K562 (cell line): ENCODE data around the gene MTARC2. TPM values are rescaled to one million over a fixed set of nuclear protein-coding genes. Genes with fewer than 3 reads are reported as not detected.
A peak's percentile ranks its signal among the peaks of the same experiment; 100 is the strongest.

Experiments used
- AFF1 ChIP-seq, 2 experiments: fragments of 450-650 bp; IDR thresholded peaks; 2 replicates each; pipeline ENCODE4 v1.6.1; 2018; ENCODE audit warnings: mild to moderate bottlenecking in 2 of 2, low read depth in 1 of 2; ENCODE audit not compliant: partially characterized antibody in 2 of 2
- BRF2 ChIP-seq: IDR thresholded peaks from 3 replicates; pipeline ENCODE4 v1.6.1; 2011; ENCODE audit warnings: borderline replicate concordance, mild to moderate bottlenecking; ENCODE audit not compliant: insufficient read length, insufficient read depth
- DEAF1 ChIP-seq: fragments of 450-650 bp; formaldehyde crosslinking; IDR thresholded peaks from 2 replicates; pipeline ENCODE4 v1.4.0; 2020; ENCODE audit warnings: mild to moderate bottlenecking, moderate library complexity
- FOSL1 ChIP-seq: fragments of 200-800 bp; sonication (Bioruptor generic); conservative IDR thresholded peaks from 2 replicates; pipeline ENCODE4 v1.6.1; 2016; ENCODE audit warnings: missing genetic modification characterization, missing compliant biosample characterization
- GABPA ChIP-seq: fragments of 200-800 bp; sonication (Bioruptor generic); conservative IDR thresholded peaks from 2 replicates; pipeline ENCODE4 v1.6.1; 2016; ENCODE audit warnings: low read depth, missing genetic modification characterization, missing compliant biosample characterization
- KDM1A ChIP-seq, 2 experiments: fragments of 450-650 bp; IDR thresholded peaks; 2 replicates each; pipeline ENCODE4 v1.6.1; 2016; ENCODE audit warnings: mild to moderate bottlenecking in 2 of 2
- L3MBTL2 ChIP-seq: fragments of 450-650 bp; IDR thresholded peaks from 2 replicates; pipeline ENCODE4 v1.6.1; 2016; ENCODE audit warnings: mild to moderate bottlenecking, moderate library complexity
- MAX ChIP-seq: sonication (generic); formaldehyde crosslinking; IDR thresholded peaks from 2 replicates; pipeline ENCODE4 v1.9.0; 2022; ENCODE audit warnings: mild to moderate bottlenecking, missing genetic modification reagents
- RB1 ChIP-seq: fragments of 450-650 bp; IDR thresholded peaks from 2 replicates; pipeline ENCODE4 v1.6.1; 2017; ENCODE audit warnings: low read depth, mild to moderate bottlenecking
- SAFB ChIP-seq: fragments of 200-400 bp; formaldehyde crosslinking; IDR thresholded peaks from 2 replicates; pipeline ENCODE4 v1.6.1; 2017; ENCODE audit warnings: low read depth, low read length, borderline replicate concordance
- SMARCE1 ChIP-seq: fragments of 450-650 bp; IDR thresholded peaks from 2 replicates; pipeline ENCODE4 v1.7.1; 2016; ENCODE audit warnings: mild to moderate bottlenecking
- TBL1XR1 ChIP-seq, 2 experiments: IDR thresholded peaks; 2 replicates each; pipeline ENCODE4 v1.6.1; 2012; ENCODE audit warnings: improper control_type of control experiment in 2 of 2, low read length in 2 of 2, mild to moderate bottlenecking in 1 of 2
- ZBTB2 ChIP-seq: fragments of 450-650 bp; IDR thresholded peaks from 2 replicates; pipeline ENCODE4 v1.6.1; 2016; ENCODE audit warnings: antibody characterized with exemption
- ZNF24 ChIP-seq: fragments of 450-650 bp; IDR thresholded peaks from 2 replicates; pipeline ENCODE4 v1.6.1; 2016
- ZNF253 ChIP-seq: fragments of 250-450 bp; sonication (Bioruptor Pico); conservative IDR thresholded peaks from 2 replicates; pipeline ENCODE4 v1.6.1; 2021; ENCODE audit warnings: mild to moderate bottlenecking
- ZNF354B ChIP-seq: fragments of 250-450 bp; sonication (Bioruptor Pico); IDR thresholded peaks from 2 replicates; pipeline ENCODE4 v1.4.0; 2020
- ZNF740 ChIP-seq, 3 experiments: fragments of 200-800 bp in 1 of 3; sonication (Bioruptor generic) in 1 of 3; sonication (generic) in 1 of 3; formaldehyde crosslinking in 1 of 3; IDR thresholded peaks; 2 replicates each; pipeline versions ENCODE4 v1.6.1 to v1.8.0; 2016 to 2022; ENCODE audit warnings: mild to moderate bottlenecking in 2 of 3, missing compliant biosample characterization in 2 of 3, missing genetic modification characterization in 2 of 3, missing genetic modification reagents in 1 of 3
- ZNF79 ChIP-seq: fragments of 250-450 bp; sonication (Bioruptor Pico); IDR thresholded peaks from 2 replicates; pipeline ENCODE4 v1.4.0; 2020; ENCODE audit warnings: low read depth, mild to moderate bottlenecking, moderate library complexity
- ZNF830 ChIP-seq: fragments of 250-450 bp; sonication (Bioruptor Pico); IDR thresholded peaks from 2 replicates; pipeline ENCODE4 v1.5.0; 2021; ENCODE audit warnings: mild to moderate bottlenecking
- polyA plus RNA-seq, 8 experiments: library from polyadenylated mRNA; depleted of rRNA in 4 of 8; stranded (reverse) in 5 of 8; unstranded in 3 of 8; fragments of >200 nt; fragmentation: Nextera tagmentation in 2 of 8; fragmentation: Illumina TruSeq in 1 of 8; extraction: Ambion mirVana in 2 of 8; extraction: Trizol in 1 of 8; gene quantifications; 2 replicates each; pipeline versions ENCODE4 v1.2.1 to v1.2.3, GENCODE V29; 2011 to 2014; ENCODE audit warnings: inconsistent platforms in 1 of 8, missing spikeins in 1 of 8
- total RNA-seq, 7 experiments: library from RNA; depleted of rRNA in 6 of 7; stranded (reverse); fragments of >200 nt in 6 of 7; fragmentation: Illumina TruSeq in 2 of 7; extraction: Trizol in 2 of 7; gene quantifications; 2 replicates each; pipeline versions ENCODE4 v1.2.1 to v1.2.3, GENCODE V29; 2011 to 2021; ENCODE audit warnings: low replicate concordance in 1 of 7

The MTARC2 gene
- total and polyA plus RNA-seq, 9 of the 15 experiments (the other 6 are each of a cell fraction or from before 2014, with no cell fraction given), result 0.03 to 0.35 TPM; not detected in 7

GRCh38 chr1:220733086-220733601 is 15.0 kb upstream of the MTARC2 start (continued):
- peak; percentile 83 for TF ChIP-seq GABPA (tag)
- TF ChIP-seq ZNF354B (CRISPR knock-in tag), result no peak
- TF ChIP-seq RB1, result no peak; the same call in 1 of the 2 replicates
- no peak for TF ChIP-seq ZNF79 (CRISPR knock-in tag)
- TF ChIP-seq ZNF830 (CRISPR knock-in tag), result no peak
- TF ChIP-seq L3MBTL2, result 0 out of 2 replicates have a peak, but pooled peaks have one; percentile 21
- TF ChIP-seq KDM1A (IDR thresholded peaks at IDR 0.05), result no peak
- no peak for TF ChIP-seq SMARCE1
- no peak for TF ChIP-seq FOSL1
- no peak for TF ChIP-seq ZBTB2
- no peak for TF ChIP-seq MAX (CRISPR knock-in tag)
- TF ChIP-seq DEAF1, result peak; percentile 55
- no peak for TF ChIP-seq ZNF740 (CRISPR knock-in tag; IDR thresholded peaks at IDR 0.05)
- TF ChIP-seq ZNF740 (tag; IDR thresholded peaks at IDR 0.05), result no peak
- TF ChIP-seq BRF2, result no peak
- TF ChIP-seq AFF1 (IDR thresholded peaks at IDR 0.05; ENCODE audit: low read depth in 1 of 2, partially characterized antibody in 2 of 2), result no peak
- TF ChIP-seq ZNF253 (CRISPR knock-in tag), result no peak
- no peak for TF ChIP-seq SAFB
- no peak for TF ChIP-seq TBL1XR1 (IDR thresholded peaks at IDR 0.05; ENCODE audit: low read length in 2 of 2)
- TF ChIP-seq ZNF24, result no peak
